D721Med (cell line): ENCODE data around the gene NT5C2.
"Not testable (repeated sequence)": the region's sequence is repeated elsewhere in the genome, so short reads cannot be mapped to it uniquely, and the experiment has no call there.

Experiments
- DNase-seq: peaks from one replicate; pipeline ENCODE4 v3.0.0; 2011; ENCODE audit warnings: low spot score; ENCODE audit not compliant: insufficient read length
- FAIRE-seq: peaks from 2 replicates; lab custom pipeline; 2011; peaks lifted over from hg19 to GRCh38; lab: Jason Lieb, UNC
- CTCF ChIP-seq: IDR thresholded peaks from 2 replicates; pipeline ENCODE4 v1.5.1; 2012; ENCODE audit warnings: mild to moderate bottlenecking, control low read depth; ENCODE audit not compliant: insufficient read depth; ENCODE audit errors: missing control alignments

NT5C2 gene

DNA sequence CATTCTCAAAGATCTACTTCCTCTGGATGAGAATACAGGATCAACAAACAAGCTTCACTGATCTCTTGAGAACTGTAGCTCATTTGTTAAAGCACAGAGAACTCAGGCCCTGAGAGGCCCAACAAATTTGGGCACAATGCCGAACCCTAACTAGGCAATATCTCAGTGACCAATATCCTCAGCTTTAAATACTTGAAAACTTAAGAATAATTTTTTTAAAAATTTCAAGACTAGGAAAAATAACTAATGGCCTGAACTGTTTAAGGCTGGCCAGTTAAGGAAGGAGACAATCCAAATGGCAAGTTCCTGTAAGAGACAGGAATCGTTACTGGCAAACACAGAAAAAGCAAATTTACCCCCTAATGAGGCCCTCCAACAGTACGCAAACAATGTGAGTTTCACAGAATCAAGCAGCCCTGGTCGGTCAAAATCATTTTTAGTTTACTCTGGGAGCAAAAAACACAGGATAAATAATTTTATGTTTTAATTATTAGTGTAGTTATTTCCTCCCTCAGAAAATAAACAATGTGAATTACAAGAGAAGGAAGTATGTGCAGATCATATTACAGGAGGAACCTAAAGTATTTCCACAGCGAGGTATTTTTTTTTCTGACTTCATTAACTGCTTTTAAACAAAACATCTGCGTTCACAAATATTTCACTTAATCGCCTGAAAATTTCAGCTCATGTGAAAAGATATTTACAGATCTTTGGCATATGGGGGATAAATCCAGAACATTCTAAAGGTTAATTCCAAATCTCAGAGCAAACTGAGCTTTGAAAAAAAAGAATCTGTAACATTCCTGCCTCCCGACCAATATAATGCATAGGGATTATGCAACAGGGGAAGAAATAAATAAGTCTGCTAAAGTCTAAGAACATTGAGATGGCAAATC lies 39.5 kb downstream of the NT5C2 start:
- DNase-seq (no peak), FAIRE-seq (peak; percentile 90)
- TF ChIP-seq CTCF: no peak

- FAIRE-seq: no peak
- DNase-seq: no peak
- no peak for TF ChIP-seq CTCF
These were observed 43.0 kb downstream of the NT5C2 start for GRCh38 chr10:103149991-103150622.

- FAIRE-seq: peak; percentile 6
- no peak for TF ChIP-seq CTCF
- DNase-seq: no peak
These were observed 45.4 kb downstream of the NT5C2 start for GRCh38 chr10:103147645-103148044.

GRCh38 chr10:103145860-103146466 lies 47.1 kb downstream of the NT5C2 start:
- no peak for TF ChIP-seq CTCF
- FAIRE-seq: no peak
- DNase-seq: no peak

DNA sequence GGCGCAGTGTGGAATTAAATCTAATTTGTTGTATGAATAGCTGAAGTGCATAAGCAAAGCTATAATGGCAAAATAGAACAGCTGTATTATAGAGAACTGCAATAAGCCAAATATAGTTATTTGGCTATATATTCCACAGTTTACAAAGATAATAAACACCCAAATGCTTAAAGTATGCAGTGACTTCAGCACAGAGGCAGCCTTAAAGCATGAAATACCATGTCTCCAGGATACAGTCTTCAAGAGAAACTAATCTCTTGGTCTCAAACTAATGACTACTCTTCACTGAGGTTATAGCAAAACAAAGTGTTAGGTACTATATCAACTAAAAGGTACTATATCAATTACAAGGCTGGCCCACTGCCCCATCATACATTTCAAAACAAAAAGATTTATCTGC lies 48.0 kb downstream of the NT5C2 start:
- FAIRE-seq: no peak
- TF ChIP-seq CTCF: no peak
- DNase-seq: no peak

DNA sequence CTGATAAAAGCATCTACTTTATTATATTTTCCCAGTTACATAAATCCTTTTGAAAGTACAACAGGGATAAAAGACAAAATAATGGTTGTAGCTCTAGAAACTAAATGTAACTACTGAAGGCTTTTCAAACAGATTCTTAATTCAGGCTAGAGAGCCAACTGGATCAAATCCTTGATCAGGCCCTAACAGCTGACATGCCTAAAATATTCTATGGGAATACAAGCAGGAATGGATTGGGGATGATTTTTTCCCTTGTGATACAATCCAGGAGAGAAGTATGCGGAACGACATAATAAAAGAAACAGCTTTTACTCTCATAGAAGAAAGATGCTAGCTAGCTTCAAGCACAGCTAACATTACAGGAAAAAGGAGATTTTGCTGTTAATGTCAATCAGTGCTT lies 49.0 kb downstream of the NT5C2 start:
- TF ChIP-seq CTCF: no peak
- FAIRE-seq (no peak), DNase-seq (no peak)

DNA sequence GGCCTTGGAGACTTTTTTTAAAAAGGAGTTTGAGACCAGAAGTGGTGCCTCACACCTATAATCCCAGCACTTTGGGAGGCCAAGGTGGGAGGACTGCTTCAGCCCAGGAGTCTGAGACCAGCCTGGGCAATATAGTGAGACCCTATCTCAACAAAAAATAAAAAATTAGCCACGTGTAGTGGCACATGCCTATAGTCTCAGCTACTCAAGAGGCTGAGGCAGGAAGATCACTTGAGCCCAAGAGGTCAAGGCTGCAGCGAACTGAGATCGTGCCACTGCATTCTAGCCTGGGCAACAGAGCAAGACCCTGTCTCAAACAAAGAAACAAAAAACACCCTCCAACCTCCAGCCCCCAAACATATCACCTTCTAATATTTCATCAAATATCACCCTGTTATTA lies 49.4 kb downstream of the NT5C2 start:
- not testable (repeated sequence) for FAIRE-seq

More for the DNA sequence above, 49.4 kb downstream of the NT5C2 start:
- DNase-seq: not testable (repeated sequence)
